Mesodermal cell (in vitro differentiated cells): ENCODE measurements around the gene RNF225.

Source experiments
- H3K27ac ChIP-seq: 2 replicates; pipeline ENCODE4 v1.7.0; 2013; ENCODE audit warnings: mild to moderate bottlenecking, low read depth, low read length, moderate library complexity; ENCODE audit not compliant: severe bottlenecking
- H3K36me3 ChIP-seq: 2 replicates; pipeline ENCODE4 v1.7.1; 2013; ENCODE audit warnings: mild to moderate bottlenecking, low read length, moderate library complexity; ENCODE audit not compliant: control insufficient read depth, insufficient read depth
- H3K4me1 ChIP-seq: one replicate; pipeline ENCODE4 v1.7.1; 2013; ENCODE audit warnings: mild to moderate bottlenecking, low read length; ENCODE audit not compliant: insufficient read depth, control insufficient read depth, poor library complexity, severe bottlenecking
- H3K4me3 ChIP-seq: 2 replicates; pipeline ENCODE4 v1.7.0; 2013; ENCODE audit warnings: low read length, control low read depth, mild to moderate bottlenecking; ENCODE audit not compliant: insufficient read depth, poor library complexity, severe bottlenecking; ENCODE audit errors: extremely low read depth
- H3K9me3 ChIP-seq: 2 replicates; pipeline ENCODE4 v1.7.1; 2013; ENCODE audit warnings: mild to moderate bottlenecking, low read length, moderate library complexity; ENCODE audit not compliant: control insufficient read depth
- WGBS, 2 experiments: methylation state at CpG; one replicate each; pipeline ENCODE4 v1.1.5; 2013; ENCODE audit warnings: missing lambda C conversion rate in 2 of 2; ENCODE audit not compliant: insufficient coverage in 2 of 2; 5-methylcytosine and 5-hydroxymethylcytosine counted together

Gene RNF225

DNA sequence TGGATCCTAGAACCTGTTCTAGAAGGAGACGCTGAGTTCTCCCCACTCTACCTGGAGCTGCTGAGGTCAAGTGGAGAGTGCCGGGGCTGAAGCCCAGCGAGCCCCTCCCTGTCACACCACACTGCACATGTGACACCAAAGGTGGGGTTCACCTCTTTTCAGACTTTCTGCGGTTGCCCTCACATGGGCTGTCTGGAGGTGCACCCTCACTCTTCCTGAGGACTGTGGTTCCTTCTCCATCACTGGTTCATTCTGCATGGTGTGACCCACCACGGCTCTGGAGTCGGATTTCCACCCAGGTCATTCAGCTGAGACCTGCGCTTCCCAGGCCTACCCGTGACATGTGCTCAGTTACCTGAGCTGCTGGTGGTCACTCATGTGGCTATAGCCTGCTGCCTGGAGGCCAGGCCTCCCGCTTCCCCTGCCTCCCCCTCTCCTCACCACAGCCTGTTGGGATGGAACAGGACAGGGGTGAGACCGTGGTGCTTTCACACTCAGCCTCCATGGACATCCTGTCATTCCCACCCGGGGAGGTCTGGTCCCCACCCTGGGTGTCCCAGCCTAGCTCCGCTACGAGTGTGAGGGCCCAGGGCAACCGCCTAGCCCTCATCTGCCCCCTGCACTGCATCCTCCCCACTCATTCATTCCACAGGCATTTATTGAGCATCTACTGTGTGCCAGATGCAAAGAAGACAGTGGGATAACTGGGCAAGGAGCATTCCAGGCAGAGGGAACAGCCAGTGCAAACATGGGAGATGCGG, 41.6 kb upstream of the RNF225 start:
- WGBS, 2 experiments = 94 to 95% methylated on average over 12 to 13 of the region's 15 CpGs
- H3K4me1 ChIP-seq = no peaks in the 10 kb centered on the region
- no peaks in the 10 kb centered on the region for H3K9me3 ChIP-seq
- no peak overlapping the region for H3K27ac ChIP-seq
- peaks cover 5% of the 10 kb centered on the region for H3K36me3 ChIP-seq
- H3K4me3 ChIP-seq = no peak overlapping the region

DNA sequence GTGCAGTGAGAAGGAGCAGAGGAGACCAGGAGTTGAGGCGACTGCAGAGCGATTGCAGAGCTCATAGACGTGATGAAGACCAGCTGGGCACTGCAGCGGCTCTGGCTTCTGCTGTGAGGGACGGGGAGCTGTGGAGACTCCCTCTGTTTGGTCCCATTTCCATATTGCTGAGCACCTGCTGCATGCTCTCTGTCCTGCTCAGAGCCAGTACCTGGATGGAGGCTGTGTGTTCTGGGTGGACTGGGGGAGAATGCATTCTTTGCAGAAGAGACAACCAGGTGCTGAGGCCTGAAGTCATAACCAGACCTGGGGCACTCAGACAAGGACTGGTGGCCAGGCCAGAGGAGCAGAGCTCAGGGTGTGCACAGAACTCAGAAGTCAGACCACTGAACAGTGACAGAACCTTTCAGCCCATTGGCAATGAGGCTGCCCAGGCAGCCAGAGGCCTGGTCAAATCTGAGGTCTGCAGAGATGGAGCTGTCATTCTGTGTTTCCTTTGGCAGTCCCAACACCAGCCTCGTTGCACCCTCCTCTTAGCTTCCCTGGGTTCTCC, 40.9 kb upstream of the RNF225 start:
- 93% methylated on average over 6 of the region's 6 CpGs for WGBS, 2 experiments
- H3K4me3 ChIP-seq = no peak overlapping the region
- H3K36me3 ChIP-seq = peaks cover 5% of the 10 kb centered on the region
- H3K4me1 ChIP-seq = no peaks in the 10 kb centered on the region
- no peak overlapping the region for H3K27ac ChIP-seq
- H3K9me3 ChIP-seq = no peaks in the 10 kb centered on the region

DNA sequence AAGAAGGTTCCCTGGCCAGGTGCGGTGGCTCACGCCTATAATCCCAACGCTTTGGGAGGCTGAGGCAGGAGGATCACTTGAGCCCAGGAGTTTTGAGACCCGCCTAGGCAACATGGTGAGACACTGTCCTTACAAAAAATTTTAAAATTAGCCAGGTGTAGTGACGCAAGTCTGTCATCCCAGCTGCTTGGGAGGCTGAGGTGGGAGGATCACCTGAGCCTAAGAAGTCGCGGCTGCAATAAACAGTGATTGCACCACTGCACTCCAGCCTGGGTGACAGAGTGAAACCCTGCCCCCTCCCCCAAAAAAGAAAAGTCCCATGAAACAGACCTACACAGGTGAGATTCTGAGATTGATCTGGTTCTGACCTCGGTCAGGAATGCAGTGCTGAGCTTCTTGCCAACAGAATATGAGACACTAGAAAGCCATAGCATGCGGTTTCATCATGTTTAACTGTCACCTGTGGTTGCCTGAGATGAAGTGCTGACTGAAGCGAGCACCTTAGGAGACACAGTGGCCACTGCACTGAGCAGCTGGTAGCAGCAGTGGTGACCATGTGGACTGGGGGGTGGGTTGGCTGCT, 40.1 kb upstream of the RNF225 start:
- Histone ChIP-seq H3K27ac (no peak overlapping the region), H3K4me3 (no peak overlapping the region), H3K9me3 (no peaks in the 10 kb centered on the region), H3K4me1 (no peaks in the 10 kb centered on the region), H3K36me3 (peaks cover 5% of the 10 kb centered on the region)
- 87 to 95% methylated on average over 8 to 10 of the region's 10 CpGs for WGBS, 2 experiments

DNA sequence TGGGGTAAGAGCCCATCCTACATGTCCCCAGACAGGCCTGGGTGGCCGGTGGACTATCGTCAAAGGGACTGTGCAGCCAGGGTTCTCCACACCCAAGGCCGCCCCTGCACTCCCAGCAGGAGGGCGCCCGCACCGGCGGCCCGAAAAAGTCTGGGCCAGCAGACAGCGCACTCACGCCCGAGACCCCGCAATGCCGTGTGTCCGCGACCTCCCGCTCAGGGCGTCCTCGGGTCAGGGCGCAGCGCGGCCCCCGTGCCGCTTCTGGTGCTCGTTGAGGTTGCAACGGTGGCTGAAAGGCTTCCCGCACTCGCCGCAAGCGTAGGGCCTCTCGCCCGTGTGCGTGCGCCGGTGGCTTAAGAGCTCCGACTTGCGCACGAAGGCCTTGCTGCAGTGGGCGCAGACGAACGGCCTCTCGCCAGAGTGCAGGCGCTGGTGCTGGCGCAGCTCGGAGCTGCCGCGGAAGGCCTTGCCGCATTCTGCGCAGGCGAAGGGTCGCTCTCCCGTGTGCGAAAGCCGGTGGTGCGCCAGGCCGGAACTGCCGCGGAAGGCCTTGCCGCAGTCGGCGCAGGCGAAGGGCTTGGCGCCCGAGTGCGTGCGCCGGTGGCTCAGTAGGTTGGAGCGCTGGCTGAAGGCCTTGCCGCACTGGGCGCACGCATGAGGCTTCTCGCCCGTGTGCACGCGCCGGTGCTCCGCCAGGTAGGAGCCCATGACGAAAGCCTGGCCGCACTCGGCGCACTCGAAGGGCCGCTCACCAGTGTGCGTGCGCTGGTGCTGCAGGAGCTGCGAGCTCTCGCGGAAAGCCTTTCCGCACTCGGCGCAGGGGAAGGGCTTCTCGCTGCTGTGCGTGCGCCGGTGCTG, 39.3 kb upstream of the RNF225 start:
- Histone ChIP-seq H3K9me3 (no peaks in the 10 kb centered on the region), H3K36me3 (peaks cover 2% of the 10 kb centered on the region), H3K4me3 (no peak overlapping the region), H3K27ac (no peak overlapping the region), H3K4me1 (no peaks in the 10 kb centered on the region)
- 97% methylated on average over 92 to 94 of the region's 94 CpGs for WGBS, 2 experiments

DNA sequence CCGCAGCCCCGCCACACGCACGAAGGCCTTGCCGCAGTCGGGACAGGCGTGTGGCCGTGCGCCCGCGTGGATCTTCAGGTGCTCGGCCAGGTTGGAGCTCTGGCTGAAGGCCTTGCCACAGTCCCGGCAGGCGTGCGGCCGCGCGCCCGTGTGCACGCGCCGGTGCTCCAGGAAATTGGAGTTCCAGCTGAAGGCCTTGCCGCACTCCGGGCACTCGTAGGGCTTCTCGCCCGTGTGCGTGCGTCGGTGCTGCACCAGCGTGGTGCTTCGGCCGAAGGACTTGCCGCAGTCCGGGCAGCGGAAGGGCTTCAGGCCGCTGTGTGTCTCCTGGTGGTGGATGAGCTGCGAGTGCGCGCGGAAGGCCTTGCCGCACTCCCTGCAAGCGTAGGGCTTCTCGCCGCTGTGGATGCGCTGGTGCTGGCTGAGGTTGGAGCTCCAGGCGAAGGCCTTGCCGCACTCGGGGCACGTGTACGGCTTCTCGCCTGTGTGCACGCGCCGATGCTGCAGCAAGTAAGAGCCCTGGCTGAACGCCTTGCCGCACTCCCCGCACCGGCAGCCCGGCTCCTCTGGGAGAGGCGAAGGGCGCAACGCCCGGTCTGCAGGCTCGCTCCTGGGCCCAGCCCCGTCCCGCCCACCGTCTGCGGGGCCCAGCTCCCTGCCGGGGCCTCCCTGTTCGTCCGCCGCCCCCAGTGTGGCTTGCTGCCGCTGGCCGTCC, 38.5 kb upstream of the RNF225 start:
- Histone ChIP-seq H3K4me3 (no peak overlapping the region), H3K9me3 (no peaks in the 10 kb centered on the region), H3K36me3 (peaks cover 2% of the 10 kb centered on the region), H3K27ac (no peak overlapping the region), H3K4me1 (peaks cover 3% of the 10 kb centered on the region)
- 95 to 96% methylated on average over 70 to 75 of the region's 75 CpGs for WGBS, 2 experiments

DNA sequence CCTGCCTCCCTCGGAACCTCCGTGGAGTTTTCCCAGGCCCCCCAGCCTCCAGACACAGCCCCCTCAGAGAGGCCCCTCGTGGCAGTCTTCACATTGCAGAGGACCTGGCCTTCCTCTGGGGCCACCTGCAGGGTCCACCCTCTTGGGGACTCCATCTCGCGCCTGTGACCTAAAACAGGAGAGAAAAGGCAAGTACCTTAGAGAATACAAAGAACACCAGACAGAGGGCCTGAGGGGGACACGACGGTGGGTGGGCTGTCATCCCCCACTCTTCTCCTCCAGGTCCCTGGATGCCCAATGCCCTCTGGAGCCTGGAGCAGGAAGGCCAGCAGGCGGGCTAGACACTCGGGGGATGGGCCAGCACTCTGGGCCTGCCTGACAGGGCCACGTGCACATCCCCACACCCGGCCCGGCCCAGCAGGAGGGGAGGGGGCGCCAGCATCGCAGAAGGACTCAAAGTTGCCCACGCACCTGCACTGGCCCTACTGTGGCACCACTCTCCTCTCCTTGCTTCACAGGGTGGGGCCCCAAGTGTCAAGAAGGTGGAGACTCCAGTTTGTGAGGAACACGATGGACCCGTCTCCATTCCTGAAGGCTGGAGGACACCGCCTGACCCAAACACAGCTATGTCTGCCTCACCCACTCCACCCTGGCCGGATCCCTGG, 37.8 kb upstream of the RNF225 start:
- 76 to 85% methylated on average over 9 to 14 of the region's 19 CpGs for WGBS, 2 experiments
- no peaks in the 10 kb centered on the region for H3K9me3 ChIP-seq
- peaks cover 2% of the 10 kb centered on the region for H3K36me3 ChIP-seq
- peaks cover 3% of the 10 kb centered on the region for H3K4me1 ChIP-seq
- no peak overlapping the region for H3K27ac ChIP-seq
- no peak overlapping the region for H3K4me3 ChIP-seq

DNA sequence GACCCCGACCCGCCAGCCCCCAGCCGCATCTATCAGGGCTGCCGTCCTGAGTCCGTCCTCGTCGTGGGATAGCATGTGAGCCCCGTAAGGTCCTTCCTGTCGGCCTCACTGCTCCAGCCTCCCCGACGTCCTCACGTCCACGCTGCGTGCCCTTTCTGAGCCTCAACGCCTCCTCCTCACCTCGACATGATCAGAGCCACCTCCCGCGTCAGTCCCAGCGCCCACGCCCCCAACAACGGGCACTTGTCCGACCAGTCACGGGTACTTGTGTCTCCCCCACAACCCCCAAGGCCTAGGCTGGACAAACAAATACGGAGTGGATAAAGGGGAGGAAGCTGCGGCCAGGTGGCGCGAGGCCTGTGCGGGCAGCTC, 33.6 kb upstream of the RNF225 start:
- Histone ChIP-seq H3K4me3 (peak overlapping the region; percentile 78), H3K27ac (peak overlapping the region; percentile 92), H3K36me3 (no peaks in the 10 kb centered on the region), H3K4me1 (peaks cover 3% of the 10 kb centered on the region), H3K9me3 (no peaks in the 10 kb centered on the region)
- WGBS, 2 experiments = 2 to 3% methylated on average over 16 to 19 of the region's 28 CpGs

DNA sequence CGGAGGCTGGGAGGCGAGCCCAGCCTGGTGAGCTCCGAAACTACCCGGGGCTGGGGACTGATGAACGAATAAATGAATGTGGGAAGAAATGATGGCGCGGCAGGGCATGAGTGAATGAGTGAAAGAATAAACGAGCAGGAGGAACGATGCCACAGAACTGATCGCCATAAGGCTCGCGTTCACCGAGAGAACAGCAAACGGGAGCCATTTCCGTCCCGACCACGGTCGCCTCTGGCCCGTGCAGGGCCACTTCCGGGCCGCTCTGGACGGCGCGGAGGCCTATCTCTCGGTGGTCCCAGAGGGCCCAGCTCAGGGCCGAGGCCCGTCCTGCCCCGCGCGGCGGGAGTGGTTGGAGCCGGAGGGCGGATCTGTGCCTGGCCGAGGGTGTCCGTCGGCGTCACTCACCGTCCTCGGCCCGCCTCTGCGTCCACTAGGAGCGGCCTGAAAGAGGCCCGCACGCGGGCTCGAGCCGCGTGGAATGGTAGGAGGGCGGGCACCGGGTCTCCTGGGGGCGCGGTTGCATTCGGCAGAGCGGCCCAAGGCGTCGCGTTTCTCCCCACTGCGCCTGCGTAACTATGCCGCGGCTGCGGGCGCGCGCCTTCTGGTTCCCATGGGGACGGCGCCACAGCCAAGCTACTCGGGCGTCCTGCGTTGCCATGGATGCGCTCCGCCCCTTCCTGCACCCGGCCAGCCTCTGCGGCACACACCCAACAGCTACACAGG, 33.0 kb upstream of the RNF225 start, which contains the start of gene ZNF497:
Gene ZNF497, minus strand, starts transcription at position 480 of the 723 bp plus-strand sequence. CDS start 5,116 bp downstream, outside the sequence.
- no peaks in the 10 kb centered on the region for H3K9me3 ChIP-seq
- peak within 1 kb of the TSS; percentile 92 for H3K27ac ChIP-seq
- no peaks in the 10 kb centered on the region for H3K36me3 ChIP-seq
- H3K4me3 ChIP-seq = peak within 1 kb of the TSS; percentile 78
- H3K4me1 ChIP-seq = peaks cover 3% of the 10 kb centered on the region
- 0 to 1% methylated on average over 69 to 74 of the region's 74 CpGs for WGBS, 2 experiments

DNA sequence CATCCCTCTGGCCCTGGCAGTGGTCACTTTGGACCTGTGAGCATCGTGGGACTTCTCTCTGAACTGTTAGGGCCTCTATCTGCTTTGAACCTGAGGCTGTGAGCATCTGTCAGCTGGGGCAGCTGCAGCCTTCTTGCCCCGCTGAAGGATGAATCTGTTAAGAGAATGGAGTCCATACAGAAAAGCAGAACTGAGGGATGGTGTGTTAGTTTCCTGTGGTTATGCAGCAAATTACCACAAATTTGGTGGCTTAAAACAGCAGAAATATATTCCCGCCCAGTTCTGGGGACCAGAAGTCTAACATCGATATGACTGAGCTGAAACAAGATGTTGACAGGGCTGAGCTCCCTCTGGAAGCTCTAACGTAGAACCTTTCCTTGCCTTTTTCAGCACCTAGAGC, 31.3 kb upstream of the RNF225 start:
- peaks cover 3% of the 10 kb centered on the region for H3K4me1 ChIP-seq
- no peaks in the 10 kb centered on the region for H3K9me3 ChIP-seq
- 92% methylated on average over 4 to 5 of the region's 5 CpGs for WGBS, 2 experiments
- no peak overlapping the region for H3K4me3 ChIP-seq
- no peak overlapping the region for H3K27ac ChIP-seq
- no peaks in the 10 kb centered on the region for H3K36me3 ChIP-seq
